Endodermal cell (in vitro differentiated cells): ENCODE data around the gene FARP1. TPM values are rescaled to one million over a fixed set of nuclear protein-coding genes. Genes with fewer than 3 reads are reported as not detected.
A peak's percentile ranks its signal among the peaks of the same experiment; 100 is the strongest.

Source experiments
- DNase-seq: peaks from one replicate; pipeline ENCODE4 v3.0.0-alpha.2; 2017
- H3K27ac ChIP-seq: 2 replicates; pipeline ENCODE4 v1.5.1; 2013; ENCODE audit warnings: mild to moderate bottlenecking, low read depth, low read length, moderate library complexity
- H3K27me3 ChIP-seq: 2 replicates; pipeline ENCODE4 v1.6.1; 2013; ENCODE audit warnings: mild to moderate bottlenecking, low read length, moderate library complexity; ENCODE audit not compliant: insufficient read depth, control insufficient read depth, poor library complexity, severe bottlenecking
- H3K36me3 ChIP-seq: 2 replicates; pipeline ENCODE4 v1.7.0; 2013; ENCODE audit warnings: mild to moderate bottlenecking, low read length, moderate library complexity; ENCODE audit not compliant: control insufficient read depth, insufficient read depth
- H3K4me1 ChIP-seq: one replicate; pipeline ENCODE4 v1.7.0; 2013; ENCODE audit warnings: low read length; ENCODE audit not compliant: control insufficient read depth, insufficient read depth
- H3K4me3 ChIP-seq: 2 replicates; pipeline ENCODE4 v1.5.1; 2013; ENCODE audit warnings: mild to moderate bottlenecking, low read length, moderate library complexity
- H3K9ac ChIP-seq: 2 replicates; pipeline ENCODE4 v1.6.1; 2013; ENCODE audit warnings: mild to moderate bottlenecking, low read length, moderate library complexity; ENCODE audit not compliant: poor library complexity, severe bottlenecking; ENCODE audit errors: extremely low read depth
- H3K9me3 ChIP-seq: 2 replicates; pipeline ENCODE4 v1.6.1; 2013; ENCODE audit warnings: mild to moderate bottlenecking, low read length, moderate library complexity; ENCODE audit not compliant: control insufficient read depth
- H3K27ac Mint-ChIP-seq: 2 replicates; pipeline ENCODE4 v1.8.0; 2020; ENCODE audit warnings: mixed read lengths
- H3K27me3 Mint-ChIP-seq: 2 replicates; pipeline ENCODE4 v1.8.0; 2021; ENCODE audit warnings: mild to moderate bottlenecking, mixed read lengths; ENCODE audit not compliant: insufficient read depth
- H3K36me3 Mint-ChIP-seq: 2 replicates; pipeline ENCODE4 v1.8.0; 2020; ENCODE audit warnings: low read depth, mixed read lengths
- H3K4me1 Mint-ChIP-seq: 2 replicates; pipeline ENCODE4 v1.8.0; 2020; ENCODE audit warnings: mixed read lengths
- H3K4me3 Mint-ChIP-seq: 2 replicates; pipeline ENCODE4 v1.8.0; 2020; ENCODE audit warnings: mild to moderate bottlenecking, moderate library complexity, mixed read lengths
- H3K9me3 Mint-ChIP-seq: 2 replicates; pipeline ENCODE4 v1.8.0; 2020; ENCODE audit warnings: mild to moderate bottlenecking, mixed read lengths
- CTCF ChIP-seq: fragments of 200-600 bp; sonication (generic); conservative IDR thresholded peaks from 2 replicates; pipeline ENCODE4 v1.5.0; 2021; ENCODE audit warnings: antibody characterized with exemption, mild to moderate bottlenecking
- WGBS, 2 experiments: methylation state at CpG; one replicate each; pipeline versions ENCODE4 v1.1.5 to v1.1.7; 2013; ENCODE audit warnings: missing lambda C conversion rate in 2 of 2, mixed read lengths in 1 of 2; ENCODE audit not compliant: insufficient coverage in 1 of 2, insufficient read length in 1 of 2; 5-methylcytosine and 5-hydroxymethylcytosine counted together
- total RNA-seq, 2 donors: library from RNA; stranded (reverse); fragmentation: NEBNext Ultra II Directional in 1 of 2; extraction: Animal tissue kit (Norgen Biotek cat#: 25700) in 1 of 2; gene quantifications; 2 replicates in 1 of 2; 3 replicates in 1 of 2; pipeline ENCODE4 v1.2.1, GENCODE V29; 2021

Gene FARP1
- total RNA-seq, 2 donors from 2014 or later, result 237 to 319 TPM

- H3K36me3 Mint-ChIP-seq, result peaks cover 38% of the 10 kb centered on the region
- peaks cover 3% of the 10 kb centered on the region for H3K4me1 ChIP-seq
- peak overlapping the region; percentile 55 for H3K27ac Mint-ChIP-seq
- 62 to 80% methylated on average over 6 to 11 of the region's 11 CpGs for WGBS, 2 experiments
- no peak overlapping the region for H3K4me3 ChIP-seq
- peaks cover 5% of the 10 kb centered on the region for H3K4me1 Mint-ChIP-seq
- H3K27me3 Mint-ChIP-seq, result no peaks in the 10 kb centered on the region
- TF ChIP-seq CTCF, result peak; percentile 94
- no peaks in the 10 kb centered on the region for H3K9me3 ChIP-seq
- no peaks in the 10 kb centered on the region for H3K27me3 ChIP-seq
- no peak overlapping the region for H3K4me3 Mint-ChIP-seq
- H3K36me3 ChIP-seq, result peaks cover 79% of the 10 kb centered on the region
- peak; percentile 94 for DNase-seq
- no peak overlapping the region for H3K9ac ChIP-seq
- no peaks in the 10 kb centered on the region for H3K9me3 Mint-ChIP-seq
- no peak overlapping the region for H3K27ac ChIP-seq
Measured at GRCh38 chr13:98466634-98467236, 323.8 kb downstream of the FARP1 start.

GRCh38 chr13:98467263-98467985 is 324.5 kb downstream of the FARP1 start:
- DNase-seq, result no peak
- H3K9me3 Mint-ChIP-seq, result no peaks in the 10 kb centered on the region
- Histone ChIP-seq H3K9ac (no peak overlapping the region), H3K4me1 (peaks cover 8% of the 10 kb centered on the region), H3K27ac (no peak overlapping the region), H3K9me3 (no peaks in the 10 kb centered on the region), H3K27me3 (no peaks in the 10 kb centered on the region), H3K4me3 (no peak overlapping the region), H3K36me3 (peaks cover 79% of the 10 kb centered on the region)
- no peak overlapping the region for H3K27ac Mint-ChIP-seq
- H3K36me3 Mint-ChIP-seq, result peaks cover 41% of the 10 kb centered on the region
- peaks cover 12% of the 10 kb centered on the region for H3K4me1 Mint-ChIP-seq
- H3K27me3 Mint-ChIP-seq, result no peaks in the 10 kb centered on the region
- TF ChIP-seq CTCF, result no peak
- H3K4me3 Mint-ChIP-seq, result no peak overlapping the region
- 94 to 95% methylated on average over 8 to 13 of the region's 13 CpGs for WGBS, 2 experiments

- H3K27me3 Mint-ChIP-seq, result no peaks in the 10 kb centered on the region
- H3K27me3 ChIP-seq, result no peaks in the 10 kb centered on the region
- no peak overlapping the region for H3K4me3 ChIP-seq
- peaks cover 41% of the 10 kb centered on the region for H3K36me3 Mint-ChIP-seq
- H3K27ac ChIP-seq, result peak overlapping the region; percentile 0
- H3K4me1 Mint-ChIP-seq, result peaks cover 14% of the 10 kb centered on the region
- no peaks in the 10 kb centered on the region for H3K9me3 Mint-ChIP-seq
- peaks cover 8% of the 10 kb centered on the region for H3K4me1 ChIP-seq
- H3K9ac ChIP-seq, result no peak overlapping the region
- WGBS, 2 experiments, result 82 to 92% methylated on average over 3 of the region's 3 CpGs
- H3K4me3 Mint-ChIP-seq, result no peak overlapping the region
- H3K27ac Mint-ChIP-seq, result peak overlapping the region; percentile 4
- no peaks in the 10 kb centered on the region for H3K9me3 ChIP-seq
- H3K36me3 ChIP-seq, result peaks cover 75% of the 10 kb centered on the region
- DNase-seq, result no peak
- TF ChIP-seq CTCF, result no peak
Measured at GRCh38 chr13:98468361-98468760, 325.5 kb downstream of the FARP1 start.
